HepG2 (cell line): Measurements from ENCODE around the gene PBX1. TPM values are rescaled to one million over a fixed set of nuclear protein-coding genes. Genes with fewer than 3 reads are reported as not detected.

Experiments
- AGO1 ChIP-seq: fragments of 200-400 bp; formaldehyde crosslinking; IDR thresholded peaks from 2 replicates; pipeline ENCODE4 v1.6.1; 2017; ENCODE audit warnings: mild to moderate bottlenecking, low read depth, low read length, moderate library complexity; ENCODE audit not compliant: poor library complexity, severe bottlenecking
- ARID4A ChIP-seq: sonication (generic); formaldehyde crosslinking; IDR thresholded peaks from 2 replicates; pipeline ENCODE4 v1.5.0; 2020; ENCODE audit warnings: mild to moderate bottlenecking, missing genetic modification reagents, borderline replicate concordance
- MAFG ChIP-seq: sonication (generic); formaldehyde crosslinking; IDR thresholded peaks from 2 replicates; pipeline ENCODE4 v1.5.1; 2020; ENCODE audit warnings: mild to moderate bottlenecking, missing genetic modification reagents
- polyA plus RNA-seq, 8 experiments: library from polyadenylated mRNA; depleted of rRNA in 3 of 8; stranded (reverse) in 7 of 8; unstranded in 1 of 8; fragments of >200 nt; fragmentation: Illumina TruSeq in 4 of 8; extraction: Trizol in 4 of 8; gene quantifications; 2 replicates each; pipeline versions ENCODE4 v1.2.1 to v1.2.3, GENCODE V29; 2011 to 2016; ENCODE audit warnings: low read depth in 4 of 8, missing spikeins in 1 of 8, mixed read lengths in 1 of 8; ENCODE audit not compliant: insufficient read depth in 1 of 8
- total RNA-seq, 5 experiments: library from RNA; depleted of rRNA; stranded (reverse); fragments of >200 nt; fragmentation: Illumina TruSeq; extraction: Trizol; gene quantifications; 2 replicates each; pipeline ENCODE4 v1.2.3, GENCODE V29; 2016; ENCODE audit warnings: low read depth in 1 of 5
- TF ChIP-seq, protein P1 (sequence below): sonication (generic); formaldehyde crosslinking; IDR thresholded peaks from 2 replicates; pipeline ENCODE4 v1.8.1; 2022; ENCODE audit warnings: low read depth, mild to moderate bottlenecking, missing genetic modification reagents
- TF ChIP-seq, protein P2 (sequence below): sonication (generic); formaldehyde crosslinking; IDR thresholded peaks from 2 replicates; pipeline ENCODE4 v1.5.0; 2020; ENCODE audit warnings: missing genetic modification reagents, mild to moderate bottlenecking, borderline replicate concordance
- TF ChIP-seq, protein P3 (sequence below): sonication (generic); formaldehyde crosslinking; IDR thresholded peaks from 2 replicates; pipeline ENCODE4 v1.8.0; 2022; ENCODE audit warnings: missing genetic modification reagents, mild to moderate bottlenecking, inconsistent platforms, borderline replicate concordance

The PBX1 gene
- total and polyA plus RNA-seq, 2 of the 13 experiments (the other 11 are each of a cell fraction or from before 2014, with no cell fraction given), result 0.24 TPM; not detected in 1

GRCh38 chr1:164613176-164613575, 54.2 kb downstream of the PBX1 start (continued):
- TF ChIP-seq, protein P1, sequence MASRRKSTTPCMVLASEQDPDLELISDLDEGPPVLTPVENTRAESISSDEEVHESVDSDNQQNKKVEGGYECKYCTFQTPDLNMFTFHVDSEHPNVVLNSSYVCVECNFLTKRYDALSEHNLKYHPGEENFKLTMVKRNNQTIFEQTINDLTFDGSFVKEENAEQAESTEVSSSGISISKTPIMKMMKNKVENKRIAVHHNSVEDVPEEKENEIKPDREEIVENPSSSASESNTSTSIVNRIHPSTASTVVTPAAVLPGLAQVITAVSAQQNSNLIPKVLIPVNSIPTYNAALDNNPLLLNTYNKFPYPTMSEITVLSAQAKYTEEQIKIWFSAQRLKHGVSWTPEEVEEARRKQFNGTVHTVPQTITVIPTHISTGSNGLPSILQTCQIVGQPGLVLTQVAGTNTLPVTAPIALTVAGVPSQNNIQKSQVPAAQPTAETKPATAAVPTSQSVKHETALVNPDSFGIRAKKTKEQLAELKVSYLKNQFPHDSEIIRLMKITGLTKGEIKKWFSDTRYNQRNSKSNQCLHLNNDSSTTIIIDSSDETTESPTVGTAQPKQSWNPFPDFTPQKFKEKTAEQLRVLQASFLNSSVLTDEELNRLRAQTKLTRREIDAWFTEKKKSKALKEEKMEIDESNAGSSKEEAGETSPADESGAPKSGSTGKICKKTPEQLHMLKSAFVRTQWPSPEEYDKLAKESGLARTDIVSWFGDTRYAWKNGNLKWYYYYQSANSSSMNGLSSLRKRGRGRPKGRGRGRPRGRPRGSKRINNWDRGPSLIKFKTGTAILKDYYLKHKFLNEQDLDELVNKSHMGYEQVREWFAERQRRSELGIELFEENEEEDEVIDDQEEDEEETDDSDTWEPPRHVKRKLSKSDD (CRISPR knock-in tag), result no peak
- TF ChIP-seq, protein P2, sequence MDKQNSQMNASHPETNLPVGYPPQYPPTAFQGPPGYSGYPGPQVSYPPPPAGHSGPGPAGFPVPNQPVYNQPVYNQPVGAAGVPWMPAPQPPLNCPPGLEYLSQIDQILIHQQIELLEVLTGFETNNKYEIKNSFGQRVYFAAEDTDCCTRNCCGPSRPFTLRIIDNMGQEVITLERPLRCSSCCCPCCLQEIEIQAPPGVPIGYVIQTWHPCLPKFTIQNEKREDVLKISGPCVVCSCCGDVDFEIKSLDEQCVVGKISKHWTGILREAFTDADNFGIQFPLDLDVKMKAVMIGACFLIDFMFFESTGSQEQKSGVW, result no peak
- TF ChIP-seq, protein P3, sequence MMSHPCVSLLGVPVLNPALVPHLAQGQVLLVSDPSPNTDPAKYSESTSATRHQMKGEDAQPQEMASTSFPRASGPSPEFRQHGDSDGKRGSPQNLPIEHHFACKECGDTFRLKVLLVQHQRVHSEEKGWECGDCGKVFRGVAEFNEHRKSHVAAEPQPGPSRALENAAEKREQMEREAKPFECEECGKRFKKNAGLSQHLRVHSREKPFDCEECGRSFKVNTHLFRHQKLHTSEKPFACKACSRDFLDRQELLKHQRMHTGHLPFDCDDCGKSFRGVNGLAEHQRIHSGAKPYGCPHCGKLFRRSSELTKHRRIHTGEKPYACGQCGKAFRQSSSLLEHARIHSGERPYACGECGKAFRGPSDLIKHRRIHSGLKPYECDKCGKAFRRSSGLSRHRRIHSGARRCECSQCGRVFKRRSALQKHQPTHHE, result no peak
- TF ChIP-seq ARID4A (CRISPR knock-in tag) (no peak), MAFG (CRISPR knock-in tag) (peak; percentile 47; the same call in 1 of the 2 replicates), AGO1 (no peak)
